ENCODE results near the gene ALLC. TPM values are rescaled to one million over a fixed set of nuclear protein-coding genes. Genes with fewer than 3 reads are reported as not detected.

ALLC gene
- total RNA-seq, 2 donors from 2014 or later: not detected

DNA sequence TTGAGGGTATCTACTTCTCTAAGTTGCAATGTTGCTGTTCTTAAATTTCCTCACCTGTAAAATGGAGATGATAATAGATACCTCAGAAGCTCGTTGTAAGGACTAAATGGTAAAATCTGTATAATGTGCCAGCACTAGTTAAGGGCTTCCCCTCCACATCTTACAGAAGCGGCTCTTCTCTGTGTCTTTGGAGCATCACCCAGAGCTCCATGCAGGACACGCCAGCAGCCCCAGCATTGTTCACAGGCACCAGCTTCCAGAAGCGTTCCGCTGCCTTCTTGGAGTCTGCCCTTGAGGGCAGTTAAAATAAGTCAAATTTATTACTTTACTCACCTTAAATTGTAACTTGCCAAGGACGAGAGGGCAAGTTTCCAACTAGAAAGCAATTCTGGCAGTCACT, 51.2 kb downstream of the ALLC start:
- H3K27me3 ChIP-seq (ENCODE audit: control insufficient read depth, insufficient read depth, low read length, poor library complexity, severe bottlenecking): no peaks in the 10 kb centered on the region
- TF ChIP-seq, protein P1, sequence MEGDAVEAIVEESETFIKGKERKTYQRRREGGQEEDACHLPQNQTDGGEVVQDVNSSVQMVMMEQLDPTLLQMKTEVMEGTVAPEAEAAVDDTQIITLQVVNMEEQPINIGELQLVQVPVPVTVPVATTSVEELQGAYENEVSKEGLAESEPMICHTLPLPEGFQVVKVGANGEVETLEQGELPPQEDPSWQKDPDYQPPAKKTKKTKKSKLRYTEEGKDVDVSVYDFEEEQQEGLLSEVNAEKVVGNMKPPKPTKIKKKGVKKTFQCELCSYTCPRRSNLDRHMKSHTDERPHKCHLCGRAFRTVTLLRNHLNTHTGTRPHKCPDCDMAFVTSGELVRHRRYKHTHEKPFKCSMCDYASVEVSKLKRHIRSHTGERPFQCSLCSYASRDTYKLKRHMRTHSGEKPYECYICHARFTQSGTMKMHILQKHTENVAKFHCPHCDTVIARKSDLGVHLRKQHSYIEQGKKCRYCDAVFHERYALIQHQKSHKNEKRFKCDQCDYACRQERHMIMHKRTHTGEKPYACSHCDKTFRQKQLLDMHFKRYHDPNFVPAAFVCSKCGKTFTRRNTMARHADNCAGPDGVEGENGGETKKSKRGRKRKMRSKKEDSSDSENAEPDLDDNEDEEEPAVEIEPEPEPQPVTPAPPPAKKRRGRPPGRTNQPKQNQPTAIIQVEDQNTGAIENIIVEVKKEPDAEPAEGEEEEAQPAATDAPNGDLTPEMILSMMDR (conservative IDR thresholded peaks at IDR 0.05): no peak
- no peaks in the 10 kb centered on the region for H3K9me3 ChIP-seq (ENCODE audit: control insufficient read depth, low read length)
- Mint-ChIP-seq H3K4me1 (peaks cover 4% of the 10 kb centered on the region), H3K27ac (no peak overlapping the region), H3K36me3 (ENCODE audit: low read depth) (no peaks in the 10 kb centered on the region), H3K27me3 (ENCODE audit: insufficient read depth) (peaks cover 11% of the 10 kb centered on the region), H3K4me3 (no peak overlapping the region), H3K9me3 (peaks cover 7% of the 10 kb centered on the region)
- H3K36me3 ChIP-seq (ENCODE audit: control insufficient read depth, insufficient read depth, low read length): no peaks in the 10 kb centered on the region
- DNase-seq: no peak
- WGBS, 2 experiments (ENCODE audit: insufficient coverage in 1 of 2, insufficient read length in 1 of 2): 90 to 93% methylated on average over 3 to 6 of the region's 6 CpGs
- H3K9ac ChIP-seq (ENCODE audit: extremely low read depth, low read length, poor library complexity, severe bottlenecking): no peak overlapping the region
- H3K27ac ChIP-seq (ENCODE audit: low read depth, low read length): no peak overlapping the region
- H3K4me1 ChIP-seq (ENCODE audit: control insufficient read depth, insufficient read depth, low read length): no peaks in the 10 kb centered on the region
- no peak overlapping the region for H3K4me3 ChIP-seq (ENCODE audit: low read length)

DNA sequence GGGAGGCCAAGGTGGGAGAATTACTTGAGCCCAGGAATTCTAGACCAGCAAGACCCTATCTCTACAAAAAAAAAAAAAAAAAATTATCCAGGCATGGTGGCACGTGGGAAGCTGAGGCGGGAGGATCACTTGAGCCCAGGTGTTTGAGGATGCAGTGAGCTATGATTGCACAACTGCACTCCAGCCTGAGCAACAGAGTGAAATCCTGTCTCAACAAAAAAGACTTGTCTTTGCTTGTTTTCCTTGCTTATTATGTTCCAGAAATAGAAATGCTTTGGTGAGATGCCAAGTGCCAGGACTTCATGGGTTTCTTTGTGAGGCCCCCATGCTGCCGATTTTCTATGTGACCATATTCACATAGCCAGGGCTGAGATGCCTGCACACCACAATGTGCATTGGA, 54.4 kb downstream of the ALLC start:
- Histone ChIP-seq H3K36me3 (ENCODE audit: control insufficient read depth, insufficient read depth, low read length) (no peaks in the 10 kb centered on the region), H3K9ac (ENCODE audit: extremely low read depth, low read length, poor library complexity, severe bottlenecking) (no peak overlapping the region), H3K9me3 (ENCODE audit: control insufficient read depth, low read length) (no peaks in the 10 kb centered on the region), H3K4me3 (ENCODE audit: low read length) (no peak overlapping the region), H3K27me3 (ENCODE audit: control insufficient read depth, insufficient read depth, low read length, poor library complexity, severe bottlenecking) (no peaks in the 10 kb centered on the region), H3K27ac (ENCODE audit: low read depth, low read length) (no peak overlapping the region), H3K4me1 (ENCODE audit: control insufficient read depth, insufficient read depth, low read length) (no peaks in the 10 kb centered on the region)
- 82 to 87% methylated on average over 3 of the region's 3 CpGs for WGBS, 2 experiments (ENCODE audit: insufficient coverage in 1 of 2, insufficient read length in 1 of 2)
- Mint-ChIP-seq H3K4me3 (no peak overlapping the region), H3K36me3 (ENCODE audit: low read depth) (no peaks in the 10 kb centered on the region), H3K9me3 (peaks cover 4% of the 10 kb centered on the region), H3K27ac (no peak overlapping the region), H3K27me3 (ENCODE audit: insufficient read depth) (no peaks in the 10 kb centered on the region), H3K4me1 (no peaks in the 10 kb centered on the region)
- no peak for DNase-seq
- TF ChIP-seq, protein P1 (conservative IDR thresholded peaks at IDR 0.05): no peak

DNA sequence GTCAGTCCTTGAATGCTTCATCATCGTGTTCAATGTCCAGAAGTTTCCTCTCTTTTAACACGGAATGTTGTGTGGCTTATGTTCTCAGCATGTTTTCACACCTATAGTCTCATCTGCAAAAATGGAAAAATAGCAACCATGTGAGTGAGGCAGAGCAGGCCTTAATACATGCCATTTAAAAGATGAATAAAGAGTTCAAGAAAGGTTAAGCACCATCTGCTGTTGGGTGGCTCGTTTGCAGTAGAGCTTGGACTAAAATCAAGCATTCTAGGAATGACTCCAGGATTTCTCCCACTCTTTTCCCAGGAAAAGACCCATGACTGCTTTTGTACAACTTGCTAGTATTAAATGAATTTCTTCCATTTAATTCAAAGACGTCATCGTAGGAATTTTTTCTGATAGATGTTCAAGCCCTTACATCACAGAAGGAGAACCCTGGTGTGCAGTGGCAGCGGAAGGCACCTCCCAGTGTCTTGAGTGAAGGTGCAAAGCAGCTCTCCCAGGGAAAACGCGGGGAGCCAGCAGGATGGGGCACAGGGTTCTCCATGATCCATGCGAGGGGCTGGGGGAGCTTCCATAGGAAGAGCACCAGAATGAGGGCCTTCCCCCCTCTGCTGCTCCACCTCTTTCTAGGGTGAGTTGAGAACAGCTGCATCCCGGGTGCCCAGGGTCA, 55.0 kb downstream of the ALLC start:
- TF ChIP-seq, protein P1 (conservative IDR thresholded peaks at IDR 0.05): no peak
- no peaks in the 10 kb centered on the region for H3K36me3 Mint-ChIP-seq (ENCODE audit: low read depth)
- Histone ChIP-seq H3K27ac (ENCODE audit: low read depth, low read length) (no peak overlapping the region), H3K27me3 (ENCODE audit: control insufficient read depth, insufficient read depth, low read length, poor library complexity, severe bottlenecking) (no peaks in the 10 kb centered on the region), H3K4me1 (ENCODE audit: control insufficient read depth, insufficient read depth, low read length) (no peaks in the 10 kb centered on the region), H3K9me3 (ENCODE audit: control insufficient read depth, low read length) (no peaks in the 10 kb centered on the region), H3K9ac (ENCODE audit: extremely low read depth, low read length, poor library complexity, severe bottlenecking) (no peak overlapping the region), H3K4me3 (ENCODE audit: low read length) (no peak overlapping the region), H3K36me3 (ENCODE audit: control insufficient read depth, insufficient read depth, low read length) (no peaks in the 10 kb centered on the region)
- peaks cover 4% of the 10 kb centered on the region for H3K9me3 Mint-ChIP-seq
- WGBS, 2 experiments (ENCODE audit: insufficient coverage in 1 of 2, insufficient read length in 1 of 2): 90 to 95% methylated on average over 8 to 10 of the region's 10 CpGs
- no peak overlapping the region for H3K27ac Mint-ChIP-seq
- no peaks in the 10 kb centered on the region for H3K4me1 Mint-ChIP-seq
- H3K27me3 Mint-ChIP-seq (ENCODE audit: insufficient read depth): no peaks in the 10 kb centered on the region
- H3K4me3 Mint-ChIP-seq: no peak overlapping the region
- no peak for DNase-seq

All from endodermal cell (in vitro differentiated cells).